OCI-M2 (cell line): Measurements from ENCODE around the gene NBAS.

Experiments used
- DNase-seq: peaks from one replicate; lab custom pipeline; 2025; ENCODE audit not compliant: unreplicated experiment; lab: John Stamatoyannopoulos, UW

The NBAS gene

DNA sequence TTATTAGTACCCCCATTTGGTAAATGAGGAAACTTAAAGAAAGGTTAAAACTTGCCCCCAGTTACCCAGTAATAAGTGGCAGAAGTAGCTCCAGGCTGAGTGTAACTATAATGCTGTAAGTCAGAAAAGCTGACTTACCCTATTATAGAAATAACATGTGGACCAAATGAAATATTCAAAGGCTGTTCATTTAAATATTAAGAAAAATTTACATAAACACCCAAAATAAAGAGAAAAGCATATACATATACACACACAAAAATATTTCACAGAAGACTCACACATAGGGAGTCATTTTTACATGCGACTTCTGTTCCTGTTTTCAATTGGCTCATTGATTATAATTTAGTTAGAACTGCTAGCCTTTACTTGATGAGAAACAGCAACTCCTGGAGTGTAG is 189.1 kb downstream of the NBAS start:
- DNase-seq: no peak

- no peak for DNase-seq
Measured at GRCh38 chr2:15369129-15369528, 192.0 kb downstream of the NBAS start.

DNA sequence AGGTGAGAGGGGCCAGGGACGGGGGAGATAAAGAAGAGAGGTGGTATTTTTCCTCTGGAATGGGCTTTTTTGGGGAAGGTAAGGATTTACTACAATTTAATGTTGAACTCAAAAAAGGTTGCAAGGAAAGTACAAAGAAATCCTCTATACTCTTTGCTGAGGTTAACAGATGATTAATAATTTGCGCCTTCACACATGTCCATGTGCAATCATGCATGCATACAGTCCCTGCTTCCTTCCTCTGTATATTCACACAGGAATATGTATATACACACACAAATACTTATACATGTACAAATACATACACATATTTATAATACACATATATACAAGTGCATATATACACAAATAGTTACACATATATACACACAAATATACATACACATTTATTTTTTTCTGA is 193.4 kb downstream of the NBAS start:
- DNase-seq: no peak

- no peak for DNase-seq
Measured at GRCh38 chr2:15367205-15367604, 193.9 kb downstream of the NBAS start.

DNA sequence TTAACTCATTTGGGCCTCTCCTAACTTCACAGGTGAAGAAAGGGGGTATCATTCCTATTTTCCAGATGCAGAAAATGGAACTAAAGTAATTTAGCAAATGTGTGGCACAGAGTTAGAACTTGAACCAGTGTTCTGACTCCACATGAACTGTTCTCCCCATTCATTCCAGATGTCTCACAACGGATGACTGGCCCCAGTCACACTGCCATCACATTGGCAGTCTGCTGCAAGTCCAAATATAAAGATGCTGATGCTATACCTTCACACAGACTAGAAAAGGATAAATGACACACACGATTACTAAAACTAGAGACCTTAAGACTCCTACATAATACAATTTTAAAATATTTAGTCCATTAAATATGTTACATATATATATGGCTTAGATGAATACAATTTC is 195.7 kb downstream of the NBAS start:
- no peak for DNase-seq

DNA sequence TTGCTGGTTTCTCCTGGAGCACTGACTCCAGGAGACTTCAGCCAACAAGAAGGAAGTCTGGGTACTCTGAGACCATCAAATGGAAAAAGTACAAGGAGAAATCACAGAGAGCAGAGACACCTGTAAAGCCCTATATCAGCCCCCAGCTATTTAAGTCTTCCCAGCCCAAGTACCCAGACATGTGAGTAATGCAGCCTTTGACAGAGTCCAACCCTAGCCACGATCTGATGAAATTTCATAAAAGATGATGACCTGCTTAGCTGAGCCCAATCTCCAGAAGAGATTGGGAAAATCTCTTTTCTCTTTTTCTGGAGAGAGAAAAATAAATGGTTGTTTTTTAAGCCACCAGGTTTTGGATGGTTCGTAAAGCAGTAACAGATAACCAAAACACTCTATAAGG is 196.6 kb downstream of the NBAS start:
- no peak for DNase-seq

GRCh38 chr2:15363734-15364133 is 197.4 kb downstream of the NBAS start:
- DNase-seq: no peak

DNA sequence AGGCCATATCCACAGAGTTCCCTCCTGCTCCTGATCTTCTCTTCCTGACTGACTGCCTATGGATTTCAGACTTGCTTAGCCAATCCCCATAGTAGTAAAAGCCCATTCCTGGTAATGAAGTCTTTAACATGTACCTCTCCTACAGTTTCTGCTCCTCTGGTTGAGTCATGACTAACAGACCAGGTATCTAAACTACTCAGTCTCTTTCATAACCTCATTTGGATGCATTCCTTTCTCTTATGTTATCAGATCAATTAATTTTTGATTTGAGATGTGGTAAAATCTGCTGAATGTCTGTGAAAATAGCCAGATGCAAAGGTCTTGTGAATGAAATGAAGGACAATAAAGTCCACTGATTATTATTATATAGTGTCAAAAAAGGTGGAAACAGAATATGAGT is 198.0 kb downstream of the NBAS start:
- no peak for DNase-seq

DNA sequence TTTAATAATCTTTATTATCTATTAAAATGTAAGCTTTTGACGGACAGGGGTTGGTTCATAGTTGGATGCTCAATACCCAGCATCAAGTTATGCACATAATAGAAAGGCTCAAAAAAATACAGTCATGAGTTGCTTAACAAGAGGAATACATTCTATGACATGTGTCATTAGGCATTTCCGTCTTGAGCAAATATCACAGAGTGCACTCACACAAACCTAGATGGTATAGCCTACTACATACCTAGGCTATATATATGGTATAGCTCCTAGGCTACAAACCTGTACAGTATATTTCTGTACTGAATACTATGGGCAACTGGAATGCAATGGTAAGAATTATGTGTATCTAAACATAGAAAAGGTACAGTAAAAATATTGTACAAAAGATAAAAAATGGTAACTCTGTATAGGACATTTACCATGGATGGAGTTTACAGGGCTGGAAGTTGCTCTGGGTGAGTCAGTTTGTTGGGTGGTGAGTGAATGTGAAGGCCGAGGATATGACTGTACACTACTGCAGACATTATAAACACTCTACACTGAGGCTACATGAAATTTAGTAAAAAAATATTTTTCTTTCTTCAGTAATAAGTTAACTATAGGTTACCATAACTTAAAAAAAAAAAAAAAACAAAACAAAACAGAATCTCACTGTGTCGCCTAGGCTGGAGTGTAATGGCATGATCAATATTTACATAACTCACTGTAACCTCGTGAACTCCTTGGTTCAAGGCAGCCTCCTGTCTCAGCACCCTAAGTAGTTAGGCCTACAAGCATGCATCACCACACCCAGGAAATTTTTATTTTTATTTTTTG is 201.2 kb downstream of the NBAS start:
- no peak for DNase-seq

- no peak for DNase-seq
Measured at GRCh38 chr2:15357922-15358321, 203.2 kb downstream of the NBAS start.

- DNase-seq: no peak
Measured at GRCh38 chr2:15357186-15357585, 203.9 kb downstream of the NBAS start.

- DNase-seq: no peak
Measured at GRCh38 chr2:15355386-15355785, 205.7 kb downstream of the NBAS start.

DNA sequence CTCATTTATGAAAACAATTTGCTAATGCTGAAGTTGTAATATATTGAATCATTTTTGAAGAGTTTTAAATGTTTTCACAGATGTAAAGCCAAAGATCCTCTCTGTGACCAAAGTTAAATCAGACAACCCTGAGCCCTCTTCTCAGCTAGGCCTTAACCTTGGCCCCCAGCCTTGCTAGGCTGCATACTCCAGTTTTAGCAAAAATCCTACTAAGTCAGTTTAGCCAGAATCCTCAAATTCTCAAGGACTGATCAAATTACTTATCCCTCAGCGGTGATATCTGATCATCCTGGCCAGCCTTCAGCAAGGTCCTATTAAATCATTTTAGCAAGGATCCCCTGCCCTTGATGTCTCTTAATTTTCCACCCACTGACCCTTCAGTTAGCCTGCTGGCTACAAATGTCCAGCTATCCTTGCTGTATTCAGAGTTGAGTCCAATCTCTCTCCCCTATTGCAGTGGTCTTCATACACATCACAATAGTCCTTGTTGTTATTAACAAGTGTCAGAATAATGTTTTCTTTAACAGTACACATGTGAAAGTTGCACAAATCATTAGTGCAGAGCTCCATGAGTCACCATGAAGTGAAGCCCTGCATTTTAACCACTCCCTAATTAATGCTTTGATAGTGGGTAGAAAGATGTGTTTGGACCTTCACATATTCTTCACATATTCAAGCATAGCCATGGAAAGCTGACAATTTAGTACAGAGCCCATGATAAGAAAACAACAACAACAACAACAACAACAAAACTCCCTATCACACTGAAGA is 206.4 kb downstream of the NBAS start:
- DNase-seq: no peak

DNA sequence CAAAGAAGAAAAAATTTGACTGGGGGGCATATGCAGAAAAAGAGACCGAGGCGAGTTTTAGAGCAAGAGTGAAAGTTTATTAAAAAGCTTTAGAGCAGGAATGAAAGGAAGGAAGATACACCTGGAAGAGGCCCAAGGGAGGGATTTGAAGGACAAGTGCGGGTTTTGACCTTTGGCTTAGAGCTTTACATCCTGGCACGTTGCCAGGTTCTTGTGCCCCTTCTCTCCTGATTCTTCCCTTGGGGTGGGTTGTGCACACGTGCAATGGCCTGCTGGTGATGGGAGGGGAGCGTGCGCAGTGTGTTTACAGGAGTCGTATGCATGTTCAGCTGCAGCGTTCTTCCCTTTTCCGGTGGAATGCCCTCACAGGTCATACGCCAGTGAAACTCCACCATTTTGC is 208.8 kb downstream of the NBAS start:
- no peak for DNase-seq

GRCh38 chr2:15348636-15349035 is 212.5 kb downstream of the NBAS start:
- no peak for DNase-seq

GRCh38 chr2:15348045-15348444 is 213.1 kb downstream of the NBAS start:
- no peak for DNase-seq

- DNase-seq: no peak
Measured at GRCh38 chr2:15346624-15347023, 214.5 kb downstream of the NBAS start.

GRCh38 chr2:15337996-15338666 is 223.0 kb downstream of the NBAS start:
- DNase-seq: no peak

- DNase-seq: no peak
Measured at GRCh38 chr2:15334644-15335326, 226.3 kb downstream of the NBAS start.

DNA sequence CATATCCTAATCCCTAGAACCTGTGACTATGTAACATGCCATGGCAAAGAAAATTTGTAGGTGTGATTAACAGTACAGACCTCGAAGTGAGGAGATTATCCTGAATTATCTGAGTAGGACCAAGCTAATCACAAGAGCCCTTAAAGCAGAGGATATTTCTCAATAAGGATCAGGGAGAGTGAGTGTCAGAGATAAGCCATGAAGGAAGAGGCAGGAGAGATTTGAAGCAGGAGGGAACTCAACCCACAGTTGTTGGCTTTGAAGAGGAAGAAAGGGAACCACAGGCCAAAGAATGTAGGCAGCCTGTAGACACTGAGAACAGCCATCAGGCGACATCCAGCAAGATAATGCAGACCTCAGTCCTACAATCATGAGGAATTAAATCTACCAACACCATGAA is 229.3 kb downstream of the NBAS start:
- no peak for DNase-seq

DNA sequence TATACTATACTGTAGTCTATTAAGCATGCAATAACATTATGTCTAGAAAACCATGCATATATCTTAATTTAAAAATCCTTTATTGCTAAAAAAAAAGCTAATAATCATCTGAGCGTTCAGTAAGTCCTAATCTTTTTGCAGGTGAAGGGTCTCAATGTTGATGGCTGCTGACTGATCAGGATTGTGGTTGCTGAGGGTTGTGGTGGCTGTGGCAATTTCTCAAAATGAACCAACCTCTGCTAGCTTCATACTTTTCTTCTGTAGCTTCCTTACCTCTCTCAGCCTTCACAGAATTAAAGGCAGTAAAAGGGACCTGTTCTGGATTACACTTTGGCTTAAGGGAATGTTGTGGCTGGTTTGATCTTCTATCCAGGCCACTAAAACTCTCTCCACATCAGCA is 235.8 kb downstream of the NBAS start:
- no peak for DNase-seq
